Measurements from ENCODE around the gene HAGH.

Gene HAGH

DNA sequence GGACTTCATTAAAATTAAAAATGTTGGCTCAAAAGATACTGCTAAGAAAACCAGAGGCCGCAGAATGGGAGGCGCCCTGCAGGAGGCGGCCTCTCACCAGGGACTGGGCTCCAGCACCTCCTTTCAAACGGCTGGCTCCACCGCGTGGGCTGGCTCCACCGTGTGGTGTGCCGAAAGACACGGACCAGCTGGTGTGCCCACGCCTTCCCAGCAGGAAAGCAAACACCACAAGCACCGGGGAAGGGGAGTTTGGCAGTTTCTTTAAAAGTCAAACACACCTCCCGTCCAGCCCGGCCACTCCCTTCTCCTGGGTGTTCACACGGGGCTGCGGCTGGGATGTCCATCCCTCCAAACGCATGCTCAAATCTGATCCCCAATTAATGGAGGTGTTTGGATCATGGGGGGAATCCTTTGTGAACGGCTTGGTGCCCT, 13.9 kb downstream of the HAGH start (continued):
- TF ChIP-seq, protein P1, sequence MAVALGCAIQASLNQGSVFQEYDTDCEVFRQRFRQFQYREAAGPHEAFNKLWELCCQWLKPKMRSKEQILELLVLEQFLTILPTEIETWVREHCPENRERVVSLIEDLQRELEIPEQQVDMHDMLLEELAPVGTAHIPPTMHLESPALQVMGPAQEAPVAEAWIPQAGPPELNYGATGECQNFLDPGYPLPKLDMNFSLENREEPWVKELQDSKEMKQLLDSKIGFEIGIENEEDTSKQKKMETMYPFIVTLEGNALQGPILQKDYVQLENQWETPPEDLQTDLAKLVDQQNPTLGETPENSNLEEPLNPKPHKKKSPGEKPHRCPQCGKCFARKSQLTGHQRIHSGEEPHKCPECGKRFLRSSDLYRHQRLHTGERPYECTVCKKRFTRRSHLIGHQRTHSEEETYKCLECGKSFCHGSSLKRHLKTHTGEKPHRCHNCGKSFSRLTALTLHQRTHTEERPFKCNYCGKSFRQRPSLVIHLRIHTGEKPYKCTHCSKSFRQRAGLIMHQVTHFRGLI (tag by site-specific recombination; IDR thresholded peaks at IDR 0.05), result peak; percentile 24; the same call in 1 of the 2 replicates
- TF ChIP-seq, protein P2, sequence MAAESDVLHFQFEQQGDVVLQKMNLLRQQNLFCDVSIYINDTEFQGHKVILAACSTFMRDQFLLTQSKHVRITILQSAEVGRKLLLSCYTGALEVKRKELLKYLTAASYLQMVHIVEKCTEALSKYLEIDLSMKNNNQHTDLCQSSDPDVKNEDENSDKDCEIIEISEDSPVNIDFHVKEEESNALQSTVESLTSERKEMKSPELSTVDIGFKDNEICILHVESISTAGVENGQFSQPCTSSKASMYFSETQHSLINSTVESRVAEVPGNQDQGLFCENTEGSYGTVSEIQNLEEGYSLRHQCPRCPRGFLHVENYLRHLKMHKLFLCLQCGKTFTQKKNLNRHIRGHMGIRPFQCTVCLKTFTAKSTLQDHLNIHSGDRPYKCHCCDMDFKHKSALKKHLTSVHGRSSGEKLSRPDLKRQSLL (tag by site-specific recombination; IDR thresholded peaks at IDR 0.05), result peak; percentile 97
- TF ChIP-seq ZNF544 (tag by site-specific recombination; IDR thresholded peaks at IDR 0.05) (no peak), KLF16 (tag by site-specific recombination; IDR thresholded peaks at IDR 0.05) (peak; percentile 62; the same call in 1 of the 2 replicates), ZBTB17 (tag by site-specific recombination; IDR thresholded peaks at IDR 0.05) (no peak), ZNF654 (tag by site-specific recombination; IDR thresholded peaks at IDR 0.05; ENCODE audit: low read depth) (peak; percentile 48), SCRT2 (tag by site-specific recombination; IDR thresholded peaks at IDR 0.05) (no peak), ZIC2 (tag by site-specific recombination; IDR thresholded peaks at IDR 0.05) (peak; percentile 95), ZNF132 (tag by site-specific recombination; IDR thresholded peaks at IDR 0.05; ENCODE audit: borderline replicate concordance) (no peak), ZFHX2 (tag by site-specific recombination; conservative IDR thresholded peaks at IDR 0.05) (peak; percentile 98), KLF1 (tag by site-specific recombination; IDR thresholded peaks at IDR 0.05) (peak; percentile 93), SP2 (tag by site-specific recombination; IDR thresholded peaks at IDR 0.05) (peak; percentile 38; the same call in 1 of the 2 replicates), HOXA7 (CRISPR knock-in tag; IDR thresholded peaks at IDR 0.05; ENCODE audit: borderline replicate concordance) (no peak), GLIS2 (tag by site-specific recombination; IDR thresholded peaks at IDR 0.05) (peak; percentile 56; the same call in 1 of the 2 replicates), ZNF155 (tag by site-specific recombination; IDR thresholded peaks at IDR 0.05) (no peak), ZNF140 (tag by site-specific recombination; IDR thresholded peaks at IDR 0.05) (no peak), YY2 (tag by site-specific recombination; IDR thresholded peaks at IDR 0.05) (no peak), ZSCAN16 (tag by site-specific recombination; IDR thresholded peaks at IDR 0.05) (no peak), MZF1 (tag by site-specific recombination; IDR thresholded peaks at IDR 0.05; ENCODE audit: borderline replicate concordance) (peak; percentile 41; the same call in 1 of the 2 replicates), ZNF548 (tag by site-specific recombination; IDR thresholded peaks at IDR 0.05) (no peak), ZNF37A (tag by site-specific recombination; IDR thresholded peaks at IDR 0.05) (no peak)
- TF ChIP-seq, protein P3, sequence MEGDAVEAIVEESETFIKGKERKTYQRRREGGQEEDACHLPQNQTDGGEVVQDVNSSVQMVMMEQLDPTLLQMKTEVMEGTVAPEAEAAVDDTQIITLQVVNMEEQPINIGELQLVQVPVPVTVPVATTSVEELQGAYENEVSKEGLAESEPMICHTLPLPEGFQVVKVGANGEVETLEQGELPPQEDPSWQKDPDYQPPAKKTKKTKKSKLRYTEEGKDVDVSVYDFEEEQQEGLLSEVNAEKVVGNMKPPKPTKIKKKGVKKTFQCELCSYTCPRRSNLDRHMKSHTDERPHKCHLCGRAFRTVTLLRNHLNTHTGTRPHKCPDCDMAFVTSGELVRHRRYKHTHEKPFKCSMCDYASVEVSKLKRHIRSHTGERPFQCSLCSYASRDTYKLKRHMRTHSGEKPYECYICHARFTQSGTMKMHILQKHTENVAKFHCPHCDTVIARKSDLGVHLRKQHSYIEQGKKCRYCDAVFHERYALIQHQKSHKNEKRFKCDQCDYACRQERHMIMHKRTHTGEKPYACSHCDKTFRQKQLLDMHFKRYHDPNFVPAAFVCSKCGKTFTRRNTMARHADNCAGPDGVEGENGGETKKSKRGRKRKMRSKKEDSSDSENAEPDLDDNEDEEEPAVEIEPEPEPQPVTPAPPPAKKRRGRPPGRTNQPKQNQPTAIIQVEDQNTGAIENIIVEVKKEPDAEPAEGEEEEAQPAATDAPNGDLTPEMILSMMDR (tag by site-specific recombination; IDR thresholded peaks at IDR 0.05), result peak; percentile 85
- TF ChIP-seq, protein P4, sequence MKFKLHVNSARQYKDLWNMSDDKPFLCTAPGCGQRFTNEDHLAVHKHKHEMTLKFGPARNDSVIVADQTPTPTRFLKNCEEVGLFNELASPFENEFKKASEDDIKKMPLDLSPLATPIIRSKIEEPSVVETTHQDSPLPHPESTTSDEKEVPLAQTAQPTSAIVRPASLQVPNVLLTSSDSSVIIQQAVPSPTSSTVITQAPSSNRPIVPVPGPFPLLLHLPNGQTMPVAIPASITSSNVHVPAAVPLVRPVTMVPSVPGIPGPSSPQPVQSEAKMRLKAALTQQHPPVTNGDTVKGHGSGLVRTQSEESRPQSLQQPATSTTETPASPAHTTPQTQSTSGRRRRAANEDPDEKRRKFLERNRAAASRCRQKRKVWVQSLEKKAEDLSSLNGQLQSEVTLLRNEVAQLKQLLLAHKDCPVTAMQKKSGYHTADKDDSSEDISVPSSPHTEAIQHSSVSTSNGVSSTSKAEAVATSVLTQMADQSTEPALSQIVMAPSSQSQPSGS (tag by site-specific recombination; IDR thresholded peaks at IDR 0.05; ENCODE audit: low read depth), result no peak
- TF ChIP-seq, protein P5, sequence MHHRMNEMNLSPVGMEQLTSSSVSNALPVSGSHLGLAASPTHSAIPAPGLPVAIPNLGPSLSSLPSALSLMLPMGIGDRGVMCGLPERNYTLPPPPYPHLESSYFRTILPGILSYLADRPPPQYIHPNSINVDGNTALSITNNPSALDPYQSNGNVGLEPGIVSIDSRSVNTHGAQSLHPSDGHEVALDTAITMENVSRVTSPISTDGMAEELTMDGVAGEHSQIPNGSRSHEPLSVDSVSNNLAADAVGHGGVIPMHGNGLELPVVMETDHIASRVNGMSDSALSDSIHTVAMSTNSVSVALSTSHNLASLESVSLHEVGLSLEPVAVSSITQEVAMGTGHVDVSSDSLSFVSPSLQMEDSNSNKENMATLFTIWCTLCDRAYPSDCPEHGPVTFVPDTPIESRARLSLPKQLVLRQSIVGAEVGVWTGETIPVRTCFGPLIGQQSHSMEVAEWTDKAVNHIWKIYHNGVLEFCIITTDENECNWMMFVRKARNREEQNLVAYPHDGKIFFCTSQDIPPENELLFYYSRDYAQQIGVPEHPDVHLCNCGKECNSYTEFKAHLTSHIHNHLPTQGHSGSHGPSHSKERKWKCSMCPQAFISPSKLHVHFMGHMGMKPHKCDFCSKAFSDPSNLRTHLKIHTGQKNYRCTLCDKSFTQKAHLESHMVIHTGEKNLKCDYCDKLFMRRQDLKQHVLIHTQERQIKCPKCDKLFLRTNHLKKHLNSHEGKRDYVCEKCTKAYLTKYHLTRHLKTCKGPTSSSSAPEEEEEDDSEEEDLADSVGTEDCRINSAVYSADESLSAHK (tag by site-specific recombination; IDR thresholded peaks at IDR 0.05), result peak; percentile 72
- TF ChIP-seq, protein P6, sequence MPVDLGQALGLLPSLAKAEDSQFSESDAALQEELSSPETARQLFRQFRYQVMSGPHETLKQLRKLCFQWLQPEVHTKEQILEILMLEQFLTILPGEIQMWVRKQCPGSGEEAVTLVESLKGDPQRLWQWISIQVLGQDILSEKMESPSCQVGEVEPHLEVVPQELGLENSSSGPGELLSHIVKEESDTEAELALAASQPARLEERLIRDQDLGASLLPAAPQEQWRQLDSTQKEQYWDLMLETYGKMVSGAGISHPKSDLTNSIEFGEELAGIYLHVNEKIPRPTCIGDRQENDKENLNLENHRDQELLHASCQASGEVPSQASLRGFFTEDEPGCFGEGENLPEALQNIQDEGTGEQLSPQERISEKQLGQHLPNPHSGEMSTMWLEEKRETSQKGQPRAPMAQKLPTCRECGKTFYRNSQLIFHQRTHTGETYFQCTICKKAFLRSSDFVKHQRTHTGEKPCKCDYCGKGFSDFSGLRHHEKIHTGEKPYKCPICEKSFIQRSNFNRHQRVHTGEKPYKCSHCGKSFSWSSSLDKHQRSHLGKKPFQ (tag by site-specific recombination; IDR thresholded peaks at IDR 0.05), result peak; percentile 43; the same call in 1 of the 2 replicates
- TF ChIP-seq, protein P7, sequence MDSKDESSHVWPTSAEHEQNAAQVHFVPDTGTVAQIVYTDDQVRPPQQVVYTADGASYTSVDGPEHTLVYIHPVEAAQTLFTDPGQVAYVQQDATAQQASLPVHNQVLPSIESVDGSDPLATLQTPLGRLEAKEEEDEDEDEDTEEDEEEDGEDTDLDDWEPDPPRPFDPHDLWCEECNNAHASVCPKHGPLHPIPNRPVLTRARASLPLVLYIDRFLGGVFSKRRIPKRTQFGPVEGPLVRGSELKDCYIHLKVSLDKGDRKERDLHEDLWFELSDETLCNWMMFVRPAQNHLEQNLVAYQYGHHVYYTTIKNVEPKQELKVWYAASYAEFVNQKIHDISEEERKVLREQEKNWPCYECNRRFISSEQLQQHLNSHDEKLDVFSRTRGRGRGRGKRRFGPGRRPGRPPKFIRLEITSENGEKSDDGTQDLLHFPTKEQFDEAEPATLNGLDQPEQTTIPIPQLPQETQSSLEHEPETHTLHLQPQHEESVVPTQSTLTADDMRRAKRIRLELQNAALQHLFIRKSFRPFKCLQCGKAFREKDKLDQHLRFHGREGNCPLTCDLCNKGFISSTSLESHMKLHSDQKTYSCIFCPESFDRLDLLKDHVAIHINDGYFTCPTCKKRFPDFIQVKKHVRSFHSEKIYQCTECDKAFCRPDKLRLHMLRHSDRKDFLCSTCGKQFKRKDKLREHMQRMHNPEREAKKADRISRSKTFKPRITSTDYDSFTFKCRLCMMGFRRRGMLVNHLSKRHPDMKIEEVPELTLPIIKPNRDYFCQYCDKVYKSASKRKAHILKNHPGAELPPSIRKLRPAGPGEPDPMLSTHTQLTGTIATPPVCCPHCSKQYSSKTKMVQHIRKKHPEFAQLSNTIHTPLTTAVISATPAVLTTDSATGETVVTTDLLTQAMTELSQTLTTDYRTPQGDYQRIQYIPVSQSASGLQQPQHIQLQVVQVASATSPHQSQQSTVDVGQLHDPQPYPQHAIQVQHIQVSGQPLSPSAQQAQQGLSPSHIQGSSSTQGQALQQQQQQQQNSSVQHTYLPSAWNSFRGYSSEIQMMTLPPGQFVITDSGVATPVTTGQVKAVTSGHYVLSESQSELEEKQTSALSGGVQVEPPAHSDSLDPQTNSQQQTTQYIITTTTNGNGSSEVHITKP (tag by site-specific recombination; IDR thresholded peaks at IDR 0.05), result peak; percentile 31; the same call in 1 of the 2 replicates

All from HEK293 (cell line).